ENCODE data around the gene GPR33.
"Not testable (repeated sequence)": the region's sequence is repeated elsewhere in the genome, so short reads cannot be mapped to it uniquely, and the experiment has no call there.

The GPR33 gene

GRCh38 chr14:31457665-31458659 lies 29.9 kb downstream of the GPR33 start:
- no peak for DNase-seq

GRCh38 chr14:31456841-31457664 lies 30.8 kb downstream of the GPR33 start, which contains the start of gene DTD2:
DTD2 (minus strand) TSS chr14:31457506; CDS start chr14:31457393, 113 bp downstream.
- peak; percentile 91 for DNase-seq

GRCh38 chr14:31449971-31450610 lies 37.7 kb downstream of the GPR33 start:
- DNase-seq, result no peak

GRCh38 chr14:31449136-31449535 lies 38.7 kb downstream of the GPR33 start:
- no peak for DNase-seq

GRCh38 chr14:31445703-31446102 lies 42.1 kb downstream of the GPR33 start:
- DNase-seq, result no peak

GRCh38 chr14:31442284-31442683 lies 45.6 kb downstream of the GPR33 start:
- no peak for DNase-seq

GRCh38 chr14:31441273-31442111 lies 46.3 kb downstream of the GPR33 start:
- DNase-seq, result peak; percentile 53

GRCh38 chr14:31440280-31440679 lies 47.6 kb downstream of the GPR33 start:
- DNase-seq, result no peak

- DNase-seq, result no peak
Measured at GRCh38 chr14:31439561-31439960, 48.3 kb downstream of the GPR33 start.

- DNase-seq, result not testable (repeated sequence)
Measured at GRCh38 chr14:31437045-31437691, 50.7 kb downstream of the GPR33 start.

- DNase-seq, result no peak
Measured at GRCh38 chr14:31435276-31435675, 52.6 kb downstream of the GPR33 start.

Data from kidney glomerular epithelial cell (primary cell).